Measurements from ENCODE around the gene CCR9. TPM values are rescaled to one million over a fixed set of nuclear protein-coding genes. Genes with fewer than 3 reads are reported as not detected.
"Not testable (repeated sequence)": the region's sequence is repeated elsewhere in the genome, so short reads cannot be mapped to it uniquely, and the experiment has no call there.

The CCR9 gene
- total RNA-seq, 1 donor from 2014 or later: not detected

GRCh38 chr3:45842851-45843625 lies 43.3 kb upstream of the CCR9 start:
- peak overlapping the region; percentile 96 for H3K4me3 Mint-ChIP-seq (ENCODE audit: unreplicated experiment)

GRCh38 chr3:45844616-45845015 lies 41.7 kb upstream of the CCR9 start:
- no peaks in the 10 kb centered on the region for H3K36me3 Mint-ChIP-seq (ENCODE audit: unreplicated experiment)
- H3K27ac Mint-ChIP-seq (ENCODE audit: unreplicated experiment): no peak overlapping the region
- no peak for TF ChIP-seq CTCF (IDR thresholded peaks at IDR 0.05)
- no peak overlapping the region for H3K4me3 Mint-ChIP-seq (ENCODE audit: unreplicated experiment)
- DNase-seq (ENCODE audit: extremely low spot score, unreplicated experiment): no peak
- no peaks in the 10 kb centered on the region for H3K9me3 Mint-ChIP-seq (ENCODE audit: unreplicated experiment)
- peaks cover 49% of the 10 kb centered on the region for H3K27me3 Mint-ChIP-seq (ENCODE audit: unreplicated experiment)
- peaks cover 13% of the 10 kb centered on the region for H3K4me1 Mint-ChIP-seq (ENCODE audit: unreplicated experiment)

More at GRCh38 chr3:45842851-45843625, 43.3 kb upstream of the CCR9 start:
- Mint-ChIP-seq H3K27me3 (ENCODE audit: unreplicated experiment) (peaks cover 38% of the 10 kb centered on the region), H3K36me3 (ENCODE audit: unreplicated experiment) (no peaks in the 10 kb centered on the region), H3K27ac (ENCODE audit: unreplicated experiment) (no peak overlapping the region), H3K9me3 (ENCODE audit: unreplicated experiment) (no peaks in the 10 kb centered on the region), H3K4me1 (ENCODE audit: unreplicated experiment) (peaks cover 13% of the 10 kb centered on the region)
- DNase-seq (ENCODE audit: extremely low spot score, unreplicated experiment): no peak
- TF ChIP-seq CTCF (IDR thresholded peaks at IDR 0.05): no peak

- TF ChIP-seq CTCF (IDR thresholded peaks at IDR 0.05): no peak
- Mint-ChIP-seq H3K4me3 (ENCODE audit: unreplicated experiment) (no peak overlapping the region), H3K27me3 (ENCODE audit: unreplicated experiment) (peaks cover 79% of the 10 kb centered on the region), H3K9me3 (ENCODE audit: unreplicated experiment) (no peaks in the 10 kb centered on the region), H3K27ac (ENCODE audit: unreplicated experiment) (no peak overlapping the region), H3K4me1 (ENCODE audit: unreplicated experiment) (no peaks in the 10 kb centered on the region), H3K36me3 (ENCODE audit: unreplicated experiment) (no peaks in the 10 kb centered on the region)
- no peak for DNase-seq (ENCODE audit: extremely low spot score, unreplicated experiment)
These were observed 38.0 kb upstream of the CCR9 start for GRCh38 chr3:45848392-45848791.

- Mint-ChIP-seq H3K4me1 (ENCODE audit: unreplicated experiment) (no peaks in the 10 kb centered on the region), H3K27me3 (ENCODE audit: unreplicated experiment) (peaks cover 75% of the 10 kb centered on the region), H3K9me3 (ENCODE audit: unreplicated experiment) (peaks cover 12% of the 10 kb centered on the region), H3K27ac (ENCODE audit: unreplicated experiment) (no peak overlapping the region), H3K4me3 (ENCODE audit: unreplicated experiment) (no peak overlapping the region), H3K36me3 (ENCODE audit: unreplicated experiment) (peaks cover 1% of the 10 kb centered on the region)
- DNase-seq (ENCODE audit: extremely low spot score, unreplicated experiment): no peak
- no peak for TF ChIP-seq CTCF (IDR thresholded peaks at IDR 0.05)
These were observed 33.5 kb upstream of the CCR9 start for GRCh38 chr3:45852828-45853227.

- H3K27ac Mint-ChIP-seq (ENCODE audit: unreplicated experiment): not testable (repeated sequence)
These were observed 30.0 kb upstream of the CCR9 start for GRCh38 chr3:45856323-45856722.

GRCh38 chr3:45857024-45857423 lies 29.3 kb upstream of the CCR9 start:
- not testable (repeated sequence) for H3K4me1 Mint-ChIP-seq (ENCODE audit: unreplicated experiment); DNase-seq (ENCODE audit: extremely low spot score, unreplicated experiment); H3K27ac Mint-ChIP-seq (ENCODE audit: unreplicated experiment); H3K4me3 Mint-ChIP-seq (ENCODE audit: unreplicated experiment); H3K36me3 Mint-ChIP-seq (ENCODE audit: unreplicated experiment)
- Mint-ChIP-seq H3K9me3 (ENCODE audit: unreplicated experiment) (peaks cover 12% of the 10 kb centered on the region), H3K27me3 (ENCODE audit: unreplicated experiment) (peaks cover 66% of the 10 kb centered on the region)

More at GRCh38 chr3:45856323-45856722, 30.0 kb upstream of the CCR9 start:
- Mint-ChIP-seq H3K9me3 (ENCODE audit: unreplicated experiment) (peaks cover 12% of the 10 kb centered on the region), H3K27me3 (ENCODE audit: unreplicated experiment) (peaks cover 65% of the 10 kb centered on the region)
- H3K4me3 Mint-ChIP-seq (ENCODE audit: unreplicated experiment); DNase-seq (ENCODE audit: extremely low spot score, unreplicated experiment); H3K36me3 Mint-ChIP-seq (ENCODE audit: unreplicated experiment); H3K4me1 Mint-ChIP-seq (ENCODE audit: unreplicated experiment): not testable (repeated sequence)

Data from osteocyte (in vitro differentiated cells).